Activated CD8-positive, alpha-beta T cell treated with anti-CD3 and anti-CD28 coated beads, Interleukin-2, amount 10 ng/mL, durations not matched to agents 7 days and 5 days (primary cell): Measurements from ENCODE around the gene SULF2. TPM values are rescaled to one million over a fixed set of nuclear protein-coding genes. Genes with fewer than 3 reads are reported as not detected.

Experiments
- ATAC-seq: fragments of 150-1000 bp; cut with Tn5 transposase; one replicate; pipeline ENCODE4 v1.10.0; 2021; ENCODE audit warnings: moderate library complexity
- CTCF ChIA-PET: fragments of 350-600 bp; sonication (Branson Sonifier 250); formaldehyde crosslinking; loops from one replicate; lab custom pipeline; 2021; ENCODE audit warnings: antibody characterized with exemption; lab: Charles Lee
- POLR2A ChIA-PET: fragments of 350-600 bp; sonication (Branson Sonifier 250); formaldehyde crosslinking; loops from one replicate; lab custom pipeline; 2021; ENCODE audit warnings: antibody characterized with exemption; lab: Charles Lee
- DNase-seq: peaks from one replicate; pipeline ENCODE4 v3.0.0-alpha.2; 2020
- H3K27ac Mint-ChIP-seq: one replicate; pipeline ENCODE4 v1.8.0; 2021; ENCODE audit warnings: mild to moderate bottlenecking, mixed read lengths
- H3K27me3 Mint-ChIP-seq: one replicate; pipeline ENCODE4 v1.8.0; 2021; ENCODE audit warnings: low read depth, mixed read lengths
- H3K36me3 Mint-ChIP-seq: one replicate; pipeline ENCODE4 v1.8.0; 2021; ENCODE audit warnings: low read depth, mixed read lengths
- H3K4me1 Mint-ChIP-seq: one replicate; pipeline ENCODE4 v1.8.0; 2021; ENCODE audit warnings: low read depth, mixed read lengths
- H3K4me3 Mint-ChIP-seq: one replicate; pipeline ENCODE4 v1.8.0; 2021; ENCODE audit warnings: mild to moderate bottlenecking, mixed read lengths
- H3K9me3 Mint-ChIP-seq: one replicate; pipeline ENCODE4 v1.8.0; 2022; ENCODE audit warnings: mixed read lengths; ENCODE audit not compliant: insufficient read depth
- total RNA-seq, 2 experiments: library from RNA; stranded (reverse); gene quantifications; one replicate each; pipeline ENCODE4 v1.2.3, GENCODE V29; 2021

Gene SULF2
- total RNA-seq, 2 experiments from 2014 or later = 0.58 to 0.70 TPM

DNA sequence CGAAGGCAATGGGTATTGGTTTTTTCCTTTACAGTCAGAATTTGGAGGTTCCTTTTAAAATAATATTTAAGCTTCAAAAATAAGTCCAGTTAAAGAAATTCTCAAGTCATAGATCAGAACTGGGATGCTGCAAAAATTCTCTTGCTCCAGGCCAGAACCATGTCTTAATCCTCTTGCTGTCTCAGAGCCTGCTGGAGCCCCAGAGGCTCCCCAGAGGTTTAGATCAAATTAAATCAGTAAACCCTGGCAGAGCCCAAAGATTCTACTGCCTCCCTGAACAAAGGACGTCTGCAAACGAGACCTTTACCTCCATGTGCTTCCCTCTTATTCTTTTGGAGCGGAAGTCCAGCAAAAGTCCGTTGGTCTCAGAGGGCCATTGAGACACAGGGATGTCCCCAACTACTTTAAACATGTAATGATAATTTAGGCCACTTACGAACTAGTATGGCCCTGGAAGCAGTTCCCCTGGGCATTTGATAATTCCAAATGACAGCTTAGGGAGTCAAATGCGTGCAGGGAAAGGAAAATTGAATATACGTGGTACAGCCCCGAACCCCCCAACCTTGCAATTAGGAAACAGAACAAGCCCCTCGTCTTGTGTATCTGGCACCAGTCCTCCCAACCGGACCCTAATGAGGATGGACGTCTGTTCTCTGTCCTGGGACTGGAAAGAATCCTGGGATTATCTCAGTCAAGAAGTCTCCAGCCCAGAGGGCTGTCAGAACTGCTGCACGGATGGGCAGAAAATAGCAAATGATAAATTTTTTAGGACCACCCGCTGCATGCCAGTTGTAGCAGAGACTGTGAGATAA is 31.5 kb downstream of the SULF2 start:
- DNase-seq = no peak
- ChIA-PET CTCF (no interaction called here), POLR2A (no interaction called here)
- Mint-ChIP-seq H3K36me3 (no peaks in the 10 kb centered on the region), H3K4me3 (no peak overlapping the region), H3K4me1 (peaks cover 8% of the 10 kb centered on the region), H3K27ac (no peak overlapping the region), H3K27me3 (peaks cover 5% of the 10 kb centered on the region), H3K9me3 (no peaks in the 10 kb centered on the region)
- no peak for ATAC-seq

DNA sequence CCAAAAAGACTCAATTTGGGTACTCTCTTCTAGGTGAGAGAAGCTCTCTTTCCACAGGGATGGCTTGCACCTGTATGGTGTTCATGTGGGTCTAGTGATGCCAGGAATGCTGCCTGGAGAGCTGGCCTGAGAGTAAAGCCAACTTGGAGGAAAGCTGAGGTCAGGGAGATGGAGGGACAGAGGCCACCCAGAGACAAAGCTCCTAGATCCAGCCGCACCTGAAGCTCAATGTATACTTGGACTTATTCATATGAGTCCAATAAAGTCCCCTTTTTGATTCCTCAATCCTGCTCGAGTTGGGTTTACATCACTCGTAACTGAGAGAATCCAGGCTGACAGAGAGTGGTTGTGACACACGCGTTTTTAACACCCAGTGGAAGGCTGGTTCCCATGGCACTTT is 33.8 kb downstream of the SULF2 start:
- H3K27ac Mint-ChIP-seq = no peak overlapping the region
- peaks cover 20% of the 10 kb centered on the region for H3K4me1 Mint-ChIP-seq
- no peak overlapping the region for H3K4me3 Mint-ChIP-seq
- ChIA-PET CTCF (no interaction called here), POLR2A (no interaction called here)
- ATAC-seq = no peak
- H3K27me3 Mint-ChIP-seq = peaks cover 13% of the 10 kb centered on the region
- no peaks in the 10 kb centered on the region for H3K9me3 Mint-ChIP-seq
- H3K36me3 Mint-ChIP-seq = no peaks in the 10 kb centered on the region
- no peak for DNase-seq

DNA sequence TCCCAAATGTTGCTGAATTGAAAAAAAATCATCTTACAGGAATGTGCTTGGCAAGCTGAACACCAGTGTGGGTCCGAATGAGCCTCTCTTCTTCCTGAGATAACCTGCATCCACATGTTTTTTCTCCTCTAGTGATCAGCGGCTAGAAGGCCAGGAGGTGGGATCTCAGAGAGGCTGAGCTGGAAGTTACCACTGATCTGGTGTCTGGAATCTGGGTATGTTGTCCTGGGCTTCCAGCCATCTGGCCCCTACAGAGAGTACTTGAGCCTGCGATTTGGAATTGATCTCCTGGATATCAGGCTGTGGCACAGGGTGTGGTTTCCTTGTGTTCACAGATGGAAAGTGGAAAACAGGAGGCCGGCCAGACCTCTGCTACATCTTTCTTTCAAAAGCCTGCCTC is 35.9 kb downstream of the SULF2 start:
- DNase-seq = no peak
- ATAC-seq = no peak
- no peaks in the 10 kb centered on the region for H3K9me3 Mint-ChIP-seq
- POLR2A ChIA-PET = no interaction called here
- CTCF ChIA-PET = interaction anchor here (0.8 kb wide), 1 partner anchor 17 kb away, joined by 3 read pairs; no protein-coding TSS in a partner anchor
- H3K4me1 Mint-ChIP-seq = peaks cover 20% of the 10 kb centered on the region
- H3K27ac Mint-ChIP-seq = no peak overlapping the region
- no peak overlapping the region for H3K4me3 Mint-ChIP-seq
- H3K27me3 Mint-ChIP-seq = peaks cover 13% of the 10 kb centered on the region
- no peaks in the 10 kb centered on the region for H3K36me3 Mint-ChIP-seq

DNA sequence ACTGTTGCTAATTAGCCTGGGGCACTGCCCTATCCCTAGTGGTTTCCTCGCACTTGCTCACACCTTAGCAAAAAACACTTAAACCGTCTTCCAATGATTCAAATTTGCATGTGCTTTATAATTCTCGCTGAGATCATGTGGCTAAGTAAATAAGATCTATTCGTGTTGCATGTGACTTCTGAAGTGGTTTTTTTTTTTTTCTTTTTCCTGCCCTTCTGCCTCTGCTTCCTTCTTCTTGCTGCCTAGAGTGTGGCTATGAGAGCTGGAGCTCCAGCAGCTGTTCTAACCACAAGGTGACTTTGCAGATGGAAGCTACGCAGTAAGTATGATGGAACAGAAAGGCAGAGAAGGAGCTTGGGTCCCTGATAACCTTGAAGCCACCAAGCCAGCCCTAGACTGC is 36.5 kb downstream of the SULF2 start:
- Mint-ChIP-seq H3K27ac (peak overlapping the region; percentile 53), H3K4me1 (peaks cover 20% of the 10 kb centered on the region), H3K36me3 (no peaks in the 10 kb centered on the region), H3K27me3 (peaks cover 13% of the 10 kb centered on the region), H3K9me3 (no peaks in the 10 kb centered on the region), H3K4me3 (no peak overlapping the region)
- DNase-seq (no peak), ATAC-seq (peak; percentile 68)
- POLR2A ChIA-PET = no interaction called here
- CTCF ChIA-PET = interaction anchor here (0.8 kb wide), 1 partner anchor 16 kb away, joined by 3 read pairs; no protein-coding TSS in a partner anchor

DNA sequence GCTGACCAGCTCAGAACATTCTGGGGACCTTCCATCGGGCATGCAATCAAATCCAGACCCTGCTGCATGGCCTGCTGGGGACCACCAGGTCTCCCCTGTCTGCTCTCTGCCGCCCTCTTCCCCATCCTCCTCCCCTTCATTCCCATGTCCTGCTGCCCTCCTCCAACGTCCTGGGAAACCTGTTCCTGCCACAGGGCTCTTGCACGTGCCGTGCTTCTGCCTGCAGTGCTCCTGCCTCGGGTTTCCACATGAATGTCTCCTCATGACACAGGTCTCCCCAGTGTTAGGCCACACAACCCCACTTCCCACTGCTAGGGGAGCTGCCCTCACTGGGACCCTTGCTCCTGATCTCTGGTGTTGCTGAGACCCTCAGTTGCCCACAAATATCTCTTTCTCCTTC is 37.2 kb downstream of the SULF2 start:
- DNase-seq = no peak
- Mint-ChIP-seq H3K27ac (no peak overlapping the region), H3K36me3 (no peaks in the 10 kb centered on the region), H3K4me1 (peaks cover 20% of the 10 kb centered on the region), H3K4me3 (no peak overlapping the region), H3K27me3 (peaks cover 17% of the 10 kb centered on the region), H3K9me3 (no peaks in the 10 kb centered on the region)
- ChIA-PET POLR2A (no interaction called here), CTCF (no interaction called here)
- ATAC-seq = no peak

DNA sequence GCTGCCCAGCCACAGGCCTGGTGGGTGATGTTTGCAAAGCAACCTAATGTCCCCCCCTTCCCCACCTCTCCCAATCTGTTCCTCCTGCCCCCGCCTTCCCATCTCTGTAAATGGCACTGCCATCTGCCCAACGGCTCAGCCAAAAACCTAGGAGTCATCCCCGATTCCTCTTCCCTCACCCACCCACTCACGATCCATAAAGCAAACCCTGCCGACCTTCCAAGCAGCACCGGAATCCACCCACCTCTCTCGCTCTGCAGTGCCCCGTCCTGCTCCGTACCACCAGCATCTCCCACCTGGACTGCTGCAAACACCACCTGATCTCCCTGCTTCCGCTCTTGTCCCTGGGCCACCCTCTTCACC is 37.6 kb downstream of the SULF2 start:
- Mint-ChIP-seq H3K9me3 (no peaks in the 10 kb centered on the region), H3K4me1 (peaks cover 20% of the 10 kb centered on the region), H3K27me3 (peaks cover 17% of the 10 kb centered on the region), H3K36me3 (no peaks in the 10 kb centered on the region), H3K27ac (no peak overlapping the region), H3K4me3 (no peak overlapping the region)
- ATAC-seq (no peak), DNase-seq (no peak)
- ChIA-PET CTCF (no interaction called here), POLR2A (no interaction called here)

DNA sequence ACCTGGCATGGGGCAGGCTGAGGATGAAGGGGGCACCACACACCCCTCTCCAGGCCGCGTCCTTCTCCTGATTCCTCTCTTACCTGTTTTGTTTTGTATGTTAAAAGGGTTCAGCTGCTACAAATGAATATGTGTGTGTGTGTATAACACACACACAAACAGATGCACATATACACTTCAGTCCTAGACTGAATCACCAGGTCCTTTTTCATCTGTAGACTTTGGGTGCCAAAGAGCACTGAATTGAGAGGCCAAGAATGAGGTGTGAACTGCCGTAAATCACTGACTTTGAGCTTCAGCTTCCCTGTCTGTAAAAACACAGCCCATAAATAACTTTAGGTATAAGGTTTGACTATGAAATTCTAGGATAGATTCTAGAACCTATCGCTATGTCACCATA is 40.5 kb downstream of the SULF2 start:
- peaks cover 12% of the 10 kb centered on the region for H3K27me3 Mint-ChIP-seq
- CTCF ChIA-PET = no interaction called here

DNA sequence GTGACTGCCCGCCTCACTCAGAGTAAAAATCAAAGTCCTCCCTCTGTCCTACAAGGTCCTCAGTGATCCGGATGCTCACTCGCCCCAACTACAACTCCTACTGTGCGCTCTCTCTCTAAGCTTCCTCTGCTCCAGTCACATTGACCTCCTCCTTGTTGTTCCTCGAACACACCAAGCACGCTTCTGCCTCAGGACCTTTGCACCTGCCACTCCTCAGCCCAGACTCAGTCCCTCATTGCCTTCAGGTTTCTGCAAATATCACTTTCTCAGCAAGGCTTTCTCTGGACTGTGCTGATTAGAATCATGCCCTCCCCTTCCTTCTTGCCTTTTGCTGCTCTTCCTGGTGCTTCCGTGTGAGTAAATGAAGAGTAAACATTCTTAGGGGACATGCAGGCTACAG is 41.6 kb downstream of the SULF2 start:
- peaks cover 11% of the 10 kb centered on the region for H3K4me1 Mint-ChIP-seq
- ATAC-seq (no peak), DNase-seq (no peak)
- no peak overlapping the region for H3K4me3 Mint-ChIP-seq
- no peaks in the 10 kb centered on the region for H3K9me3 Mint-ChIP-seq
- peaks cover 12% of the 10 kb centered on the region for H3K27me3 Mint-ChIP-seq
- H3K36me3 Mint-ChIP-seq = no peaks in the 10 kb centered on the region
- CTCF ChIA-PET = no interaction called here
- POLR2A ChIA-PET = no interaction called here
- H3K27ac Mint-ChIP-seq = peak overlapping the region; percentile 40

More for the DNA sequence above, 40.5 kb downstream of the SULF2 start:
- no peak overlapping the region for H3K27ac Mint-ChIP-seq
- H3K4me1 Mint-ChIP-seq = peaks cover 20% of the 10 kb centered on the region
- ATAC-seq (no peak), DNase-seq (no peak)
- H3K9me3 Mint-ChIP-seq = no peaks in the 10 kb centered on the region
- no peaks in the 10 kb centered on the region for H3K36me3 Mint-ChIP-seq
- H3K4me3 Mint-ChIP-seq = no peak overlapping the region
- POLR2A ChIA-PET = no interaction called here

DNA sequence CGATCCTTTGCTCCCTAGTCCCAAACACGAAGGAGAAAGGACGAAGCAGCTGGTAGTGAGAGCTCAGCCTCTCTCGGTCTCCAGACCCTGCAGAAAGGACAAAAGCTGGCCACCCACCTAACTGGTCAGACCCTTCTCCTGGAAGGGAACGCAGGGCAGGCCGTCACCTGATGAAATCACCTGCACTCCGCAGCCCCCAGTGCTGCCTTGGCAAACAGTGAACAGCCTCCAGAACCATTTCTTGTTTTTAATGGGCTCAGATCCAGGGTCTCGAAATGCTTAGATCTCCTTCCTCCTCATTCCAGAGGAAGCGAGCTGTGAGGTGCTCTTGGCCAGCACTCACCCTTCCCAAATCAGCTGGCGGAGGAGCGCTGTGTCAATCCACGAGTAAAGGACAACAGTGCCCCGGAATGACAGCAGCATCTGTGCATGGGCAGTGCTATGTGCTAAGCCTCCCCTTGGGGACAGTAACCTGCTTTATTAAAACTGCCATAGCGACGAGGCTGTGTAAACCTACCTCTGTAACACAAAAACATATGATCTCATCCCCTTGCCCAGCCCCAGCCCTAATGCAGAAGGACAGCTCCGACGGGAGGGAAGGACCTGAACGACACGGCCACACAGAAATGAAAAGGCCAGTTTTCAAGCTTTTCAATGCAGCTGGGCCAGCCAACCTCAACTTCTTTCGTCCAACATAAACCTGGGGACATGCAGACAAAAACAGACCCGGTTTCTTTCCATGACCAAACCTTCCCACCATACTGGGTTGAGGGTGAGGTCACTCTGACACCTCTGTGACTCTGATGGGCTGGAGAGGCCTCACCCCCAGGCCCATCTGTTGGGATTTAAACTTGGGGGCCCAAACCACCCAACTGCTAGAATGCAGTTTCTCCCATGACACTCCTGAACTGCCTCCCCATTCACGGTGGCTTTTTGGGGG is 43.3 kb downstream of the SULF2 start:
- ATAC-seq (no peak), DNase-seq (no peak)
- no peaks in the 10 kb centered on the region for H3K9me3 Mint-ChIP-seq
- no peaks in the 10 kb centered on the region for H3K4me1 Mint-ChIP-seq
- peaks cover 4% of the 10 kb centered on the region for H3K27me3 Mint-ChIP-seq
- H3K27ac Mint-ChIP-seq = no peak overlapping the region
- no peaks in the 10 kb centered on the region for H3K36me3 Mint-ChIP-seq
- ChIA-PET POLR2A (no interaction called here), CTCF (no interaction called here)
- no peak overlapping the region for H3K4me3 Mint-ChIP-seq

DNA sequence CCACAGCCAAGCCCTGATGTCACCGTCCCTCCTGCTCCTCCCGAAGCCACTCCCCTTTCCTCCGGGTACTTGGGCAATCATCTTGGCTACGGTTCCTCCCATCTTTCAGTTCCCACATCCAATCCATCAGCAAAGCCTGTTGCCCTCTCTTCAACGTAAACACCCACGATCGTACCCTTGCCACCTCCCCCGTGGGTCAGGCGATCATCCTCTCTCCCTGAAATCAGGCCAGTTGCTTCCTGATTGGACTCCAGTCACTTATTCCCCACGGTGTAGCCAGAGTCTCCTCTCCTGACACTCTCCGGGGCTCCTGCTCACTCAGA is 44.5 kb downstream of the SULF2 start:
- POLR2A ChIA-PET = no interaction called here
- ATAC-seq (no peak), DNase-seq (no peak)
- Mint-ChIP-seq H3K4me3 (no peak overlapping the region), H3K36me3 (no peaks in the 10 kb centered on the region), H3K27ac (no peak overlapping the region), H3K4me1 (no peaks in the 10 kb centered on the region), H3K27me3 (peaks cover 4% of the 10 kb centered on the region), H3K9me3 (no peaks in the 10 kb centered on the region)
- CTCF ChIA-PET = no interaction called here

DNA sequence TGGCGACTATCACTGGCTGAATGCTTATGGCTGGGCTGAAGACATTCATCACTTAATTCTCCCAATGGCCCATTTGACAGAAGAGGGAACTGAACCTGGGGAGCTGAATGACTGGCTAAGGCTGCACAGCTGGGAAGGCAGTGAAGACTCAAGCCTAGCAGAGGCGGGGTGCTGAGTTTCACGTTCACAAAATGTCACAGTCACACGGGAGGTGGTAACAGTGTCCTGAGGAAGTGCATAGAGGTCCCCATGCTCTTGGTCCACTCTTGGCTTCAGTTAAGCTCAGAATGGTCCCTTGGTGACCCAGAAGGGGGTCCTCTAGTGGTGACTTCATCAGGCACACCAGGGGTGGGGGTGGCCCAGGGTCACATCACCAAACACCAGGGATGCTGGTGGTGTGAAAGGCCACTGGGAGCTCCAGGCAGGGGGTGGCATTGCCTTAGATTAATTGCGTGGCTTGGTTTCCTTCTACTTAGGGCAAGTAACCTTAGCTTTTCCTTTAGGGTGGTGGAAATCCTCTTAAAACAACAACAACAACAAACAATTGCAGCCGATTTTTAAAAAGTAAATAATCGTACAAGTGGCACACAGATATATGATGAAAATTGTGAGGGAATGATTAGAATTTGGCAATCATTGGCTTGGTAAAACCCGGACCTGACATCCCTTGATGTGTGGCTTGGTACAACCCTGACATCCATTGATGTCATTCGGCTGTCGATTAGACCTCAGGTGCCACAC is 45.0 kb downstream of the SULF2 start:
- Mint-ChIP-seq H3K27me3 (peaks cover 4% of the 10 kb centered on the region), H3K9me3 (no peaks in the 10 kb centered on the region), H3K4me3 (no peak overlapping the region), H3K27ac (no peak overlapping the region), H3K4me1 (peaks cover 2% of the 10 kb centered on the region), H3K36me3 (no peaks in the 10 kb centered on the region)
- ATAC-seq (no peak), DNase-seq (no peak)
- ChIA-PET CTCF (no interaction called here), POLR2A (no interaction called here)

DNA sequence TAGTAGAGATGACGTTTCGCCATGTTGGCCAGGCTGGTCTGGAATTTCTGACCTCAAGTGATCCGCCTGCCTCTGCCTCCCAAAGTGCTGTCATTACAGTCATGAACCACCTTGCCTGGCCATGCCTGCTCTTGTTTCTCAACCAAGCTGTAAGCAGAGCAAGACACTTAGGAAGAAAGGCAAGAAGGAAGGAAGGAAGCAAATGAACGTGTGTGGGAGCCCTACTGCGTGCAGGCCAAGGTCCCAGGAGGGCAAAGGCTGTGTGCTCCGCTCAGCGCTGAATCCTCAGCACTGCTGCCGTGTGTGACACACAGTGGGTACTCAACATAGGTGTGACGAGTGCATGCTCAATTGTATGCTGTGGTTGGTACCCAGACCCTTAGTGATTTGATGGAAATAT is 47.4 kb downstream of the SULF2 start:
- Mint-ChIP-seq H3K4me1 (peaks cover 6% of the 10 kb centered on the region), H3K27ac (no peak overlapping the region), H3K9me3 (no peaks in the 10 kb centered on the region), H3K27me3 (peaks cover 4% of the 10 kb centered on the region), H3K36me3 (no peaks in the 10 kb centered on the region), H3K4me3 (no peak overlapping the region)
- CTCF ChIA-PET = no interaction called here
- no peak for ATAC-seq
- DNase-seq = no peak
- POLR2A ChIA-PET = no interaction called here
